GM13977 (cell line): ENCODE results near the gene P2RY12.
"Not testable (repeated sequence)": the region's sequence is repeated elsewhere in the genome, so short reads cannot be mapped to it uniquely, and the experiment has no call there.

Experiments
- DNase-seq: peaks from one replicate; pipeline ENCODE4 v3.0.0; 2012; ENCODE audit warnings: low spot score
- in situ Hi-C: fragments of 300-500 bp; cut with MboI; formaldehyde crosslinking; loops from one replicate; pipeline ENCODE4 v1.12.0; 2022; ENCODE audit warnings: low sequenced_read_pairs, low pct_unique_long_range_greater_than_20kb, mixed read lengths, inconsistent platforms; ENCODE audit not compliant: unreplicated experiment
- TF ChIP-seq, protein P1 (sequence below): IDR thresholded peaks from 2 replicates; pipeline ENCODE4 v1.5.1; 2012; ENCODE audit warnings: mild to moderate bottlenecking, control low read depth; ENCODE audit not compliant: insufficient read depth; ENCODE audit errors: extremely low read depth, missing control alignments

P2RY12 gene

DNA sequence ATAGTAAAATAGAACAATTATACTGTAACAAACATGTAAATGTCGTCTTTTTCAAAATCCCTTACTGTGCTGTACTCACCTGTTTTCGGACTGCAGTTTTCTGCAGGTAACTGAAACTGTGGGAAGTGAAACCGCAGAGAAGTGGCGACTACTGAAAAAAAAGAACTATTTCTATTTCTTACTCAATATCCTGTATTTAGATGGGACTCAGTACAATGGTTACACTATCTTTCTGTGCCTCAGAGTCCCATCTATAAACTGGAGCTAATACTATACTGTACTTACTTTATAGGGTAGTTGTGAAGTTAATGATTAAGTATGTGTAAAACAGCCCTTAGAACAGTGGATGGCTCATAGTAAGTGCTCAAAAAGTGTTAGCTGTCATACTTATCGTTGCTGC lies 14.3 kb upstream of the P2RY12 start:
- in situ Hi-C loops: no loop called here
- TF ChIP-seq, protein P1, sequence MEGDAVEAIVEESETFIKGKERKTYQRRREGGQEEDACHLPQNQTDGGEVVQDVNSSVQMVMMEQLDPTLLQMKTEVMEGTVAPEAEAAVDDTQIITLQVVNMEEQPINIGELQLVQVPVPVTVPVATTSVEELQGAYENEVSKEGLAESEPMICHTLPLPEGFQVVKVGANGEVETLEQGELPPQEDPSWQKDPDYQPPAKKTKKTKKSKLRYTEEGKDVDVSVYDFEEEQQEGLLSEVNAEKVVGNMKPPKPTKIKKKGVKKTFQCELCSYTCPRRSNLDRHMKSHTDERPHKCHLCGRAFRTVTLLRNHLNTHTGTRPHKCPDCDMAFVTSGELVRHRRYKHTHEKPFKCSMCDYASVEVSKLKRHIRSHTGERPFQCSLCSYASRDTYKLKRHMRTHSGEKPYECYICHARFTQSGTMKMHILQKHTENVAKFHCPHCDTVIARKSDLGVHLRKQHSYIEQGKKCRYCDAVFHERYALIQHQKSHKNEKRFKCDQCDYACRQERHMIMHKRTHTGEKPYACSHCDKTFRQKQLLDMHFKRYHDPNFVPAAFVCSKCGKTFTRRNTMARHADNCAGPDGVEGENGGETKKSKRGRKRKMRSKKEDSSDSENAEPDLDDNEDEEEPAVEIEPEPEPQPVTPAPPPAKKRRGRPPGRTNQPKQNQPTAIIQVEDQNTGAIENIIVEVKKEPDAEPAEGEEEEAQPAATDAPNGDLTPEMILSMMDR: no peak

DNA sequence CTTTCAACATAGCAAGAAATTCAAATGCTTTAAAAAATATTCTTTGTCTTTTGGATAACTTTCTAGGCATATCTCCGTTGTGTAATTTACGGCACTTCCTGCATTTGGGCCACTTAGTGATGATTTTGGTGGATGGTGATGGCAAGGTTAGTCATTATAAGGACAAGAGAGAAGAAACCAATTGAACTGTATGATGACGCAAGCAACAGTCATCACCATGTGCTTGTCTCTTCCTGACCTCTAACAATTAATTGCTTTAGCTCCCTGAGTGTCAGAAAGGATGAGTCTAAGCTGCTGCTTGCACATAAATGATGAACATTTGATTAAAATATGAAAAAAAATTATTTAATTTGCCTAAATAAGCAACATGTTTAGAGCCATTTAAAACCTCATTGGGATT lies 11.3 kb upstream of the P2RY12 start:
- in situ Hi-C loops: no loop called here
- no peak for DNase-seq
- TF ChIP-seq, protein P1: no peak

More for the DNA sequence above, 14.3 kb upstream of the P2RY12 start:
- DNase-seq: no peak

DNA sequence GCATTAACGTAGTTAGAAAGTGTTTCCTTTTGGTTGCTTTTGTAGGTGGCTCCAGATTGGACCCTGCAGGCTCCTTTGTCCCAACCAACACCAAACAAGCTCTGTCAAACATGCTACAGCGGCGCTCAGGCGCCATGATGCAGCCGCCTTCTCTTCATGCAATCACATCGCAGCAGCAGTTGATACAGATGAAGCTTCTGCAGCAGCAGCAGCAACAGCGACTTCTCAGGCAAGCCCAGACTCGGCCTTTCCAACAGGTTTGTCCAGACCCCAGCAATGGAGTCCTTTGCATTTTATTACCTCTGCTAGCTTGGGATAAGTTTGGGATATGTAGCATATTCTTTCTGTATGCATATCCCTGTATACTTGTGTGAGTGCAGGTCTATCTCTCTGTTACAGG lies 10.1 kb upstream of the P2RY12 start:
- DNase-seq: no peak
- TF ChIP-seq, protein P1: no peak
- in situ Hi-C loops: no loop called here

DNA sequence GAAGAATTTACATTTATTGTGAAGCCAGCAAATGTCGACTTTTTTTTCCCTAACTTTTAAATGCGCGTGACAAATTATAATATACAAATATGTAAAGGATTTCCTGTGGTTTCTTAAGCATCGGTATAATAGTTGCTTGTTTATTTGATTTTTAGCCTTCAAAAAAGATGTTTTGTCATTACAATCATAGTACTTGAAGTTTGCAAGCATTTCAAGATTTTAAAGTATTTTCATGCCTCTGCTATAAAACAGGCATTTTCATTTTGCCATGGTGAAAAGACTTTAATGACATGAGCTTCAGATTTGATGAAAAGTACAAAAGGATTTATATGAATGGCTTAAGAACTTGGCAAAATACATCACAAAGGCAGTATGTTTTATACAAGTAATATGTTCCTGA lies 9.4 kb upstream of the P2RY12 start:
- in situ Hi-C loops: no loop called here
- TF ChIP-seq, protein P1: no peak
- no peak for DNase-seq

DNA sequence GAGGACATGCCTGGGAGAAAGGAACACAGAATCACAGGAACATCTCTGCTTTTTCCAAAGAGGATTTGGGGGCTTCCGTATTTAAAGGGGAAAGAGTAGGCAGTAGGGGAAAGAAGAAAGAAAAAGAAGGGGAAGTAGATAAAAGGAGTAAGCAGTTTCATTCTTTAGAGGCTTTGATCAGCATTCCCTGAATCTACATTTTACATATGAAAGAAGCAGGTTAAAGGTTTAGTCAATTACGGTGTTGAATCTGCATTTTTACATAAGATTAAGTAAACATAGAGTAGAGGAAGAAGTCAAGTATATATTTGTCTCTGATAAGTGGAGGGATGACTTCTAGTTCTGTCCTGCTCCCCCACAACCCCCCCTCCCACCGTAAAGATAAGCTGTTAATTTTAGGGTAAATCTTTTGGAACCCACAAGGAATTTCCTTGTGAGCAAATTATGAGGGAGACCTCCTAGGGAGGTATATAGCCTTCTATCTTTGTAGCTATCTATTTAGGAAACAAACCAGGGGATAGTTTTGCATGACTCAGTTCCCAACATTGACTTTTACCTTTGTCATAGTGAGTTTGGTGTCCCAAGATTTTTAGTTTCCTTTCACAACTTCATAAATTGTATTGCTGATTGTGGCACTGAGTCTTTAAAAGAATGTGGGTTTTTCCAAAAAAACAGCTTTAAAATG lies 8.7 kb upstream of the P2RY12 start:
- in situ Hi-C loops: no loop called here
- DNase-seq: no peak
- TF ChIP-seq, protein P1: no peak

DNA sequence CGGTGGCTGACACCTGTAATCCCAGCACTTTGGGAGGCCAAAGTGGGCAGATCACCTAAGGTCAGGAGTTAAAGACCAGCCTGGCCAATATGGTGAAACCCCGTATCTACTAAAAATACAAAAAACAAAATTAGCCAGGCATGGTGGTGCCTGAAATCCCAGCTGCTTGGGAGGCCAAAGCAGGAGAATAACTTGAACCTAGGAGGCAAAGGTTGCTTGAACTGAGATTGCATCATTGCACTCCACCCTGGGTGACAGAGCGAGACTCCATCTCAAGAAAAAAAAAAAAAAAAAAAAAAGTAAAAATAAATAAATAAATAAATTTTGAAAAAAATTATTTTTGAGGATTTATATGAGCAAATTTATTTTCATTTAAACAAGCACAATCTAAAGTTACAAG lies 7.6 kb upstream of the P2RY12 start:
- in situ Hi-C loops: not testable (repeated sequence)

DNA sequence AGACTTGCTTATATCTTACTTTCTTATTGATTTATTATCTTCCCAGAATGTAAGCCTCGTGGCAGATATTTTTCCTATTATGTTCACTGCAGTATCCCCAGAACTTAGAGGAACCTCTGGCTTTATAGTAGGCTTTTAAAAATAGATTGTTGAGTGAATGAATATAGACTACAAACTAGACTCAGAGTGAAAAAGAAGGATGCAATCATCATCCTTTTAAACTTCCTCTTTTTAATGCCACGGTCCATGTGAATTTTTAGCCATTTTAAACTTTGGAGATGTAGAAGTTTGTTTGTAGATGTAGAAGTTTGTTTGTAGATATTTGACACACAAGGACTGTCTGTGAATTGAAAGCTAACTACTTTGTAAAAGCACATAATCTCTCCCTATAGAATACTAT lies 7.2 kb upstream of the P2RY12 start:
- no peak for DNase-seq
- TF ChIP-seq, protein P1: no peak
- in situ Hi-C loops: no loop called here

More for the DNA sequence above, 7.6 kb upstream of the P2RY12 start:
- DNase-seq: not testable (repeated sequence)
